GM08714 (cell line): Measurements from ENCODE around the gene UBE2QL1.

ENCODE experiments used
- H3K4me3 ChIP-seq: fragments of 200-500 bp; sonication (Bioruptor generic); 2 replicates; pipeline ENCODE4 v1.5.1; 2014; ENCODE audit warnings: mild to moderate bottlenecking, low read length, inconsistent platforms
- ZNF274 ChIP-seq: IDR thresholded peaks from 2 replicates; pipeline ENCODE4 v1.6.1; 2012; ENCODE audit warnings: mild to moderate bottlenecking, low read depth, low read length

Gene UBE2QL1

DNA sequence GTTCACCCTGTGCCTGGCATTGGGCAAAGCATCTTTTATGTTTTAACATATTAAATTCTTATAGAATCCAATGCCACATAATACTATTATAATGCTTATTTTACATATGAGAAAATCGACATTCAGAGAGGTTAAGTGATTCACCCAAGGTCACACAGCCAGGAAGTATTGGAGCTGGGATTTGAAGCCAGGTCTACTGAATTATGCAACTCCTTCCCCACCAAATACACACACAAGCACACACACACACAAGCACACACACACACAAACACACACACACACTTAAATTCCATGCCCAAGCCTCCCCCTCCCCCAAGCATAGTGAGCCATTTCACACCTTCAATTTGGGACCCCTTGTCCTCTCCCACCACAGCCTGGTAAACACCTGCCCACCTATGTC is 37.4 kb downstream of the UBE2QL1 start:
- H3K4me3 ChIP-seq, result no peak overlapping the region
- no peak for TF ChIP-seq ZNF274

DNA sequence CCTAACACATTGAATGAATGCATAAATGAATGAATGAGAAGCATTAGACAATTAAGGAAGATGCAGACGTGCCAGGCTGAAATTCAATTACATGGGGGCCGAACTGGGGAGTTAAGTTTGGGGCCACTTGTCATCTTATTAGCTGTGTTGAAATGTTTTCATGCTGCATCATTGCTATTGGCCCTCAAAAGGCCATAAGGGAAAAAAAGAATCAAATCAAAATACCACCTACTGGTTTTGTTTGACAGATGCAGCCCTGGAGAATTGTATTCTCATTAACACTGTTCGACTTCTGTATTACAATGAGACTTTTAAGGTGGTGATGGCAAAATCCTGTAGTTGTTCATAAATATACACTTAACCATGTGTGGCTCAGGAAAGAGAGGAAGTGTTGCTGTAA is 38.4 kb downstream of the UBE2QL1 start:
- no peak for TF ChIP-seq ZNF274

DNA sequence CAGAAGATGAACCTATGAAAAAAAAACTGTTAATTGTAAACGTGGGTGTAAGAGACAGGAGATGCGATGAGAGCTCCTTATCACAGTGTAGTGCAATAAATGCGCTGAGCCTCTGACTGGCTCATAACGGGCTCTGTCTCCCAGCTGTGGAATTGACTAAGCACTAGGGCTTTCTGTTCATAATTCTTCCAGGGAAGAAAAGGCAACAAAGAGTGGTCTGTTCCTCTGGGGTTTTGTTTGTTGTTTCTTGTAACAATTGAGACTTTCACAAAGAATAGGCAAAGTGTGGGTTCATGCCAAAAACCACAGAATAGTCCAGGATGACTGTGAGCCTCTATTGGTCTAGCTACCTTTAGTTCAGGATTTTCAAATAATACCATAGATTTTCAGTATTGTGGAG is 39.4 kb downstream of the UBE2QL1 start:
- no peak for TF ChIP-seq ZNF274
- H3K4me3 ChIP-seq, result no peak overlapping the region

More for the DNA sequence above, 38.4 kb downstream of the UBE2QL1 start:
- no peak overlapping the region for H3K4me3 ChIP-seq

- no peak for TF ChIP-seq ZNF274
- no peak overlapping the region for H3K4me3 ChIP-seq
Measured at GRCh38 chr5:6489643-6490185, 41.1 kb downstream of the UBE2QL1 start.

DNA sequence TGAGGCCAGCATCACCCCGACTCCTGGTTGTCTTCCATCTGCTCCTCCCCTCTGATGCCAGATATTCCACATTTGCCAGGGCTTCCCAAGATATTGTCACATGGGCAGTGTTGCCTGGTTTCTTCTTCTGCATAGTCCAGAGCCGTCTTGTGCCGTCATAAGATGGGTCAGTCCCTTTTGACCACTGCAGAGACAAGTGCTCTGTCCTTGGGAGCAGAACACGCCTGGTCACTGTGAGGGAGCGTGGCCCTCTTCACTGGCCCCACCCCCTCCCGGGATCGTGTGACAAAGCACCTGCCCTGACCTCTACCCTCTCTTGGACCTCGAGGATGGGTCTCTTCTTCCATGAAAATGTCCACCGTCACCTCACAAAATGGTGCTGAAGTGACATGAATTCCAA is 41.6 kb downstream of the UBE2QL1 start:
- TF ChIP-seq ZNF274, result no peak
- H3K4me3 ChIP-seq, result no peak overlapping the region

- no peak overlapping the region for H3K4me3 ChIP-seq
- TF ChIP-seq ZNF274, result no peak
Measured at GRCh38 chr5:6490693-6491092, 42.0 kb downstream of the UBE2QL1 start.

DNA sequence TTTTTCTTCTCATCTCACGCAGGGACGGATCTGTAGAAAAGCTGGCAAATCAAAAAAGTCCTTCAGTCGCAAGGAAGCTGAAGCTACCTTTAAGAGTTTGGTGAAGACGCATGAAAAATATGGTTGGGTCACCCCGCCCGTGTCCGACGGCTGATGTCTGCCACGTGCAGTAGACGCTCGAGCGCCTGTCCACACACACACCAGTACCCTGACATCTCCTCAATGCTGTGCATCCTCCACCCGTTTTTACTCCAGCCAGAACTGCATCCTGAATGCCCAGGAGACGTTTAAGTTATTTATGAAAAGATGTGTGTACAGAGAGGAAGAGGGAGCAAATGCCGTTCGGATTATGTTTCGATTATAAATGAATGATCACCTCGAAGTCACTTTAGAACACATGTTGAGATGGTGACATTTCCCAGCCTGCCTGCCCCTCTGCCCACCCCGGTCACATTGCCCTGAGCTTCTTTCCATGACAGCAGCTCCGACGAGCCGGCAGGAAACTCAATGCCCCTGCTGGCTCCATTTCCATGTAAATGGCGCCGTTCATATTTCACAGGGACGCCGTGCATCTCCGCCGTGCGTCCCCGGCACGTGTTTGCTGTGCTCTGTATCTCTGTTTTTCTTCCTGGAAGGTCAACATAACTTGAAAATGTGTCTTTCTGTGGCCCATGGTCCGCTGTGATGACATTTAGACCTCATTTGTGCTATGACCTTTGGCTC is 42.7 kb downstream of the UBE2QL1 start:
- no peak for TF ChIP-seq ZNF274
- H3K4me3 ChIP-seq, result no peak overlapping the region

GRCh38 chr5:6491919-6492290 is 43.2 kb downstream of the UBE2QL1 start:
- no peak overlapping the region for H3K4me3 ChIP-seq
- no peak for TF ChIP-seq ZNF274

- TF ChIP-seq ZNF274, result no peak
- no peak overlapping the region for H3K4me3 ChIP-seq
Measured at GRCh38 chr5:6492934-6493333, 44.3 kb downstream of the UBE2QL1 start.

GRCh38 chr5:6493681-6494454 is 45.2 kb downstream of the UBE2QL1 start:
- no peak for TF ChIP-seq ZNF274

DNA sequence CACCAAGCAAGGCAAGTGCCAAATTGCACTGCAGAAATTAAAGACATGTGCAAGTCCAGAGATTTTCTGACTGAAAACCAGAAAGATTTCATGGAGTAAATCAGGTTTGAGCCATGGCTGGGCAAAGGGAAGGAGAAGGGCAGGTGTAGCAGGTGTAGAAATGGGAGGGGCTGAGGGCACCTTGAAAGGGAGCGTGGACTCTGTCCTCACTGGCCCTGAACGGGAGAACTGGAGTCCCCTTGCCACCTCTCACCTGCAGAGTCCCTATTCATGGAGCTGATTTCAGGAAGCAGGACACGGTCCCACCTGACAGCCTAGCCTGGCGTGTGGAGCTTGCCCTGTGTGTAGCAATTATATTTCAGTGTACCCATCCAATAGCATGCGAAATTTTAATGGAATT is 46.3 kb downstream of the UBE2QL1 start:
- TF ChIP-seq ZNF274, result no peak
- H3K4me3 ChIP-seq, result no peak overlapping the region

More at GRCh38 chr5:6493681-6494454, 45.2 kb downstream of the UBE2QL1 start:
- no peak overlapping the region for H3K4me3 ChIP-seq

- no peak for TF ChIP-seq ZNF274
- H3K4me3 ChIP-seq, result no peak overlapping the region
Measured at GRCh38 chr5:6495433-6496206, 47.0 kb downstream of the UBE2QL1 start.

GRCh38 chr5:6496207-6496584 is 47.5 kb downstream of the UBE2QL1 start:
- no peak overlapping the region for H3K4me3 ChIP-seq
- TF ChIP-seq ZNF274, result no peak

GRCh38 chr5:6496636-6497035 is 48.0 kb downstream of the UBE2QL1 start:
- no peak for TF ChIP-seq ZNF274
- H3K4me3 ChIP-seq, result no peak overlapping the region
